DMS 273 (cell line): ENCODE data around the gene ARHGEF28.

ENCODE experiments used
- DNase-seq: peaks from one replicate; lab custom pipeline; 2025; ENCODE audit not compliant: unreplicated experiment; lab: John Stamatoyannopoulos, UW

The ARHGEF28 gene

GRCh38 chr5:73838901-73839300, 212.9 kb downstream of the ARHGEF28 start:
- no peak for DNase-seq

GRCh38 chr5:73841641-73842040, 215.6 kb downstream of the ARHGEF28 start:
- DNase-seq = no peak

GRCh38 chr5:73844165-73844564, 218.2 kb downstream of the ARHGEF28 start:
- no peak for DNase-seq

GRCh38 chr5:73851471-73852181, 225.6 kb downstream of the ARHGEF28 start:
- DNase-seq = no peak

GRCh38 chr5:73853091-73853490, 227.1 kb downstream of the ARHGEF28 start:
- DNase-seq = no peak

GRCh38 chr5:73856997-73857396, 231.0 kb downstream of the ARHGEF28 start:
- no peak for DNase-seq

GRCh38 chr5:73857446-73857845, 231.4 kb downstream of the ARHGEF28 start:
- DNase-seq = no peak

GRCh38 chr5:73858054-73858453, 232.1 kb downstream of the ARHGEF28 start:
- no peak for DNase-seq

- DNase-seq = no peak
These were observed 232.8 kb downstream of the ARHGEF28 start for GRCh38 chr5:73858776-73859175.

- no peak for DNase-seq
These were observed 233.7 kb downstream of the ARHGEF28 start for GRCh38 chr5:73859696-73860095.

GRCh38 chr5:73861313-73861988, 235.5 kb downstream of the ARHGEF28 start:
- no peak for DNase-seq

GRCh38 chr5:73862796-73863195, 236.8 kb downstream of the ARHGEF28 start:
- DNase-seq = no peak

GRCh38 chr5:73863876-73864275, 237.9 kb downstream of the ARHGEF28 start:
- DNase-seq = no peak

GRCh38 chr5:73865315-73865714, 239.3 kb downstream of the ARHGEF28 start:
- DNase-seq = no peak

GRCh38 chr5:73867345-73868335, 241.6 kb downstream of the ARHGEF28 start:
- no peak for DNase-seq

GRCh38 chr5:73883646-73884045, 257.6 kb downstream of the ARHGEF28 start:
- no peak for DNase-seq

- DNase-seq = no peak
These were observed 261.7 kb downstream of the ARHGEF28 start for GRCh38 chr5:73887688-73888087.

GRCh38 chr5:73890569-73890968, 264.6 kb downstream of the ARHGEF28 start:
- no peak for DNase-seq

- DNase-seq = no peak
These were observed 266.2 kb downstream of the ARHGEF28 start for GRCh38 chr5:73892218-73892617.

GRCh38 chr5:73892806-73893205, 266.8 kb downstream of the ARHGEF28 start:
- DNase-seq = no peak

GRCh38 chr5:73893813-73894212, 267.8 kb downstream of the ARHGEF28 start:
- DNase-seq = no peak
